Measurements from ENCODE around the gene HLA-DPA1.
"Not testable (repeated sequence)": the region's sequence is repeated elsewhere in the genome, so short reads cannot be mapped to it uniquely, and the experiment has no call there.

DNA sequence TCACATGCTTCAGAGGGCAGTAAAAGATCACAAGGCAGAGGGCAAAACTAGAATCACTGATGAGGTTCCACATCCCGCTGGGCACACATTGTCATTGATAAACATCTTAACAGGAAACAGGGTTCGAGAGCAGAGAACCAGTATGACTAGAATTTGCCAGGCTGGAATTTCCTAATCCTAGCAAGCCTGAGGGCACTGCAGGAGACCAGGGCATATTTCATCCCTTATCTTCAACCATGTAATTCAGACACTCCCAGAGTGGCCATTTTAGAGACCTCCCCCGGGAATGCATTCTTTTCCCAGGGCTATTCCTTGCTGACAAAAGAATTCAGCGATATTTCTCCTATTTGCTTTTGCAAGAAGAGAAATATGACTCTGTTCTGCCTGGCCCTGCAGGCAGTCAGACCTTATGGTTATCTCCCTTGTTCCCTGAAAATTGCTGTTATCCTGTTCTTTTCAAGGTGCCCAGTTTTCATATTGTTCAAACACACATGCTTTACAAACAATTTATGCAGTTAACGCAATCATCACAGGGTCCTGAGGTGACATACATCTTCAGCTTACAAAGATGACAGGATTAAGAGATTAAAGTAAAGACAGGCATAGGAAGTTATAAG, 27.8 kb upstream of the HLA-DPA1 start:
- TF ChIP-seq, protein P1, sequence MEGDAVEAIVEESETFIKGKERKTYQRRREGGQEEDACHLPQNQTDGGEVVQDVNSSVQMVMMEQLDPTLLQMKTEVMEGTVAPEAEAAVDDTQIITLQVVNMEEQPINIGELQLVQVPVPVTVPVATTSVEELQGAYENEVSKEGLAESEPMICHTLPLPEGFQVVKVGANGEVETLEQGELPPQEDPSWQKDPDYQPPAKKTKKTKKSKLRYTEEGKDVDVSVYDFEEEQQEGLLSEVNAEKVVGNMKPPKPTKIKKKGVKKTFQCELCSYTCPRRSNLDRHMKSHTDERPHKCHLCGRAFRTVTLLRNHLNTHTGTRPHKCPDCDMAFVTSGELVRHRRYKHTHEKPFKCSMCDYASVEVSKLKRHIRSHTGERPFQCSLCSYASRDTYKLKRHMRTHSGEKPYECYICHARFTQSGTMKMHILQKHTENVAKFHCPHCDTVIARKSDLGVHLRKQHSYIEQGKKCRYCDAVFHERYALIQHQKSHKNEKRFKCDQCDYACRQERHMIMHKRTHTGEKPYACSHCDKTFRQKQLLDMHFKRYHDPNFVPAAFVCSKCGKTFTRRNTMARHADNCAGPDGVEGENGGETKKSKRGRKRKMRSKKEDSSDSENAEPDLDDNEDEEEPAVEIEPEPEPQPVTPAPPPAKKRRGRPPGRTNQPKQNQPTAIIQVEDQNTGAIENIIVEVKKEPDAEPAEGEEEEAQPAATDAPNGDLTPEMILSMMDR (IDR thresholded peaks at IDR 0.05): not testable (repeated sequence)
- TF ChIP-seq POLR2A (IDR thresholded peaks at IDR 0.05); POLR2AphosphoS5 (IDR thresholded peaks at IDR 0.05); EP300 (IDR thresholded peaks at IDR 0.05; ENCODE audit: low read depth): not testable (repeated sequence)
